ENCODE data around the gene BCAT1. TPM values are rescaled to one million over a fixed set of nuclear protein-coding genes. Genes with fewer than 3 reads are reported as not detected.

The BCAT1 gene
- total and polyA plus RNA-seq, 2 experiments from 2014 or later: 53.6 to 181 TPM

DNA sequence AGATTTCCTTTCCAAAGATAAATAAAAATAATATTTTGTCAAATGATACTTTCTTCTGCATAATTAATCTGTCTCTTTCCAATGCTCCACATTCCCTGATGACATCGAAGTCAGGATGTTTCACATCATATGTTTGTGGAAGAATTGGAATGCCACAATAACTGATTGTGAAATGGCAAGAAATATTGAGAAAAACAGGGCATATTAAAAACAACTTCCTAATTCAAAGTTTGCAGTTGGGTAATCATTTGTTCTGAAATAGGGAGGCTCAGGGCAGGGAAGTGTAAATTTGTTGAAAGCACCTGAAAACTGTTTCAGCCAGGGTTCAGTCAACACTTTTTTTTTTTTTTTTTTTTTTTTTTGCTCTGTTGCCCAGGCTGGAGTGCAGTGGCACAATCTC is 50.7 kb downstream of the BCAT1 start:
- ATAC-seq (no peak), DNase-seq (ENCODE audit: low spot score) (no peak)
- Mint-ChIP-seq H3K36me3 (ENCODE audit: low read depth) (peaks cover 59% of the 10 kb centered on the region), H3K27ac (no peak overlapping the region), H3K4me3 (no peak overlapping the region), H3K9me3 (no peaks in the 10 kb centered on the region), H3K4me1 (peaks cover 15% of the 10 kb centered on the region), H3K27me3 (ENCODE audit: insufficient read depth, low read depth, poor library complexity) (peaks cover 10% of the 10 kb centered on the region)
- H3K4me2 ChIP-seq: no peak overlapping the region
- H4K20me1 ChIP-seq (replicated peaks; ENCODE audit: insufficient read depth): peaks cover 3% of the 10 kb centered on the region; the same call in 1 of the 2 replicates
- TF ChIP-seq ZNF331 (CRISPR knock-in tag; IDR thresholded peaks at IDR 0.05; ENCODE audit: low read depth) (no peak), STAT1 (IDR thresholded peaks at IDR 0.05; ENCODE audit: unreplicated experiment) (no peak), EZH2 (IDR thresholded peaks at IDR 0.05; ENCODE audit: low read depth, unreplicated experiment) (no peak), POLR2AphosphoS5 (IDR thresholded peaks at IDR 0.05; ENCODE audit: low read depth) (no peak), NANOG (IDR thresholded peaks at IDR 0.05; ENCODE audit: borderline replicate concordance) (no peak), EZH2phosphoT487 (IDR thresholded peaks at IDR 0.05; ENCODE audit: unreplicated experiment) (no peak), JUNB (IDR thresholded peaks at IDR 0.05; ENCODE audit: unreplicated experiment) (no peak), ZNF114 (CRISPR knock-in tag; IDR thresholded peaks at IDR 0.05) (no peak), CREB1 (CRISPR knock-in tag; IDR thresholded peaks at IDR 0.05; ENCODE audit: low read depth) (no peak)
- TF ChIP-seq, protein P1, sequence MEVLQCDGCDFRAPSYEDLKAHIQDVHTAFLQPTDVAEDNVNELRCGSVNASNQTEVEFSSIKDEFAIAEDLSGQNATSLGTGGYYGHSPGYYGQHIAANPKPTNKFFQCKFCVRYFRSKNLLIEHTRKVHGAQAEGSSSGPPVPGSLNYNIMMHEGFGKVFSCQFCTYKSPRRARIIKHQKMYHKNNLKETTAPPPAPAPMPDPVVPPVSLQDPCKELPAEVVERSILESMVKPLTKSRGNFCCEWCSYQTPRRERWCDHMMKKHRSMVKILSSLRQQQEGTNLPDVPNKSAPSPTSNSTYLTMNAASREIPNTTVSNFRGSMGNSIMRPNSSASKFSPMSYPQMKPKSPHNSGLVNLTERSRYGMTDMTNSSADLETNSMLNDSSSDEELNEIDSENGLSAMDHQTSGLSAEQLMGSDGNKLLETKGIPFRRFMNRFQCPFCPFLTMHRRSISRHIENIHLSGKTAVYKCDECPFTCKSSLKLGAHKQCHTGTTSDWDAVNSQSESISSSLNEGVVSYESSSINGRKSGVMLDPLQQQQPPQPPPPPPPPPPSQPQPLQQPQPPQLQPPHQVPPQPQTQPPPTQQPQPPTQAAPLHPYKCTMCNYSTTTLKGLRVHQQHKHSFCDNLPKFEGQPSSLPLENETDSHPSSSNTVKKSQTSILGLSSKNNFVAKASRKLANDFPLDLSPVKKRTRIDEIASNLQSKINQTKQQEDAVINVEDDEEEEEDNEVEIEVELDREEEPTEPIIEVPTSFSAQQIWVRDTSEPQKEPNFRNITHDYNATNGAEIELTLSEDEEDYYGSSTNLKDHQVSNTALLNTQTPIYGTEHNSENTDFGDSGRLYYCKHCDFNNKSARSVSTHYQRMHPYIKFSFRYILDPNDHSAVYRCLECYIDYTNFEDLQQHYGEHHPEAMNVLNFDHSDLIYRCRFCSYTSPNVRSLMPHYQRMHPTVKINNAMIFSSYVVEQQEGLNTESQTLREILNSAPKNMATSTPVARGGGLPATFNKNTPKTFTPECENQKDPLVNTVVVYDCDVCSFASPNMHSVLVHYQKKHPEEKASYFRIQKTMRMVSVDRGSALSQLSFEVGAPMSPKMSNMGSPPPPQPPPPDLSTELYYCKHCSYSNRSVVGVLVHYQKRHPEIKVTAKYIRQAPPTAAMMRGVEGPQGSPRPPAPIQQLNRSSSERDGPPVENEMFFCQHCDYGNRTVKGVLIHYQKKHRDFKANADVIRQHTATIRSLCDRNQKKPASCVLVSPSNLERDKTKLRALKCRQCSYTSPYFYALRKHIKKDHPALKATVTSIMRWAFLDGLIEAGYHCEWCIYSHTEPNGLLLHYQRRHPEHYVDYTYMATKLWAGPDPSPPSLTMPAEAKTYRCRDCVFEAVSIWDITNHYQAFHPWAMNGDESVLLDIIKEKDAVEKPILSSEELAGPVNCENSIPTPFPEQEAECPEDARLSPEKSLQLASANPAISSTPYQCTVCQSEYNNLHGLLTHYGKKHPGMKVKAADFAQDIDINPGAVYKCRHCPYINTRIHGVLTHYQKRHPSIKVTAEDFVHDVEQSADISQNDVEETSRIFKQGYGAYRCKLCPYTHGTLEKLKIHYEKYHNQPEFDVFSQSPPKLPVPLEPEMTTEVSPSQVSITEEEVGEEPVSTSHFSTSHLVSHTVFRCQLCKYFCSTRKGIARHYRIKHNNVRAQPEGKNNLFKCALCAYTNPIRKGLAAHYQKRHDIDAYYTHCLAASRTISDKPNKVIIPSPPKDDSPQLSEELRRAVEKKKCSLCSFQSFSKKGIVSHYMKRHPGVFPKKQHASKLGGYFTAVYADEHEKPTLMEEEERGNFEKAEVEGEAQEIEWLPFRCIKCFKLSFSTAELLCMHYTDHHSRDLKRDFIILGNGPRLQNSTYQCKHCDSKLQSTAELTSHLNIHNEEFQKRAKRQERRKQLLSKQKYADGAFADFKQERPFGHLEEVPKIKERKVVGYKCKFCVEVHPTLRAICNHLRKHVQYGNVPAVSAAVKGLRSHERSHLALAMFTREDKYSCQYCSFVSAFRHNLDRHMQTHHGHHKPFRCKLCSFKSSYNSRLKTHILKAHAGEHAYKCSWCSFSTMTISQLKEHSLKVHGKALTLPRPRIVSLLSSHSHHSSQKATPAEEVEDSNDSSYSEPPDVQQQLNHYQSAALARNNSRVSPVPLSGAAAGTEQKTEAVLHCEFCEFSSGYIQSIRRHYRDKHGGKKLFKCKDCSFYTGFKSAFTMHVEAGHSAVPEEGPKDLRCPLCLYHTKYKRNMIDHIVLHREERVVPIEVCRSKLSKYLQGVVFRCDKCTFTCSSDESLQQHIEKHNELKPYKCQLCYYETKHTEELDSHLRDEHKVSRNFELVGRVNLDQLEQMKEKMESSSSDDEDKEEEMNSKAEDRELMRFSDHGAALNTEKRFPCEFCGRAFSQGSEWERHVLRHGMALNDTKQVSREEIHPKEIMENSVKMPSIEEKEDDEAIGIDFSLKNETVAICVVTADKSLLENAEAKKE (CRISPR knock-in tag; IDR thresholded peaks at IDR 0.05): no peak
- TF ChIP-seq, protein P2, sequence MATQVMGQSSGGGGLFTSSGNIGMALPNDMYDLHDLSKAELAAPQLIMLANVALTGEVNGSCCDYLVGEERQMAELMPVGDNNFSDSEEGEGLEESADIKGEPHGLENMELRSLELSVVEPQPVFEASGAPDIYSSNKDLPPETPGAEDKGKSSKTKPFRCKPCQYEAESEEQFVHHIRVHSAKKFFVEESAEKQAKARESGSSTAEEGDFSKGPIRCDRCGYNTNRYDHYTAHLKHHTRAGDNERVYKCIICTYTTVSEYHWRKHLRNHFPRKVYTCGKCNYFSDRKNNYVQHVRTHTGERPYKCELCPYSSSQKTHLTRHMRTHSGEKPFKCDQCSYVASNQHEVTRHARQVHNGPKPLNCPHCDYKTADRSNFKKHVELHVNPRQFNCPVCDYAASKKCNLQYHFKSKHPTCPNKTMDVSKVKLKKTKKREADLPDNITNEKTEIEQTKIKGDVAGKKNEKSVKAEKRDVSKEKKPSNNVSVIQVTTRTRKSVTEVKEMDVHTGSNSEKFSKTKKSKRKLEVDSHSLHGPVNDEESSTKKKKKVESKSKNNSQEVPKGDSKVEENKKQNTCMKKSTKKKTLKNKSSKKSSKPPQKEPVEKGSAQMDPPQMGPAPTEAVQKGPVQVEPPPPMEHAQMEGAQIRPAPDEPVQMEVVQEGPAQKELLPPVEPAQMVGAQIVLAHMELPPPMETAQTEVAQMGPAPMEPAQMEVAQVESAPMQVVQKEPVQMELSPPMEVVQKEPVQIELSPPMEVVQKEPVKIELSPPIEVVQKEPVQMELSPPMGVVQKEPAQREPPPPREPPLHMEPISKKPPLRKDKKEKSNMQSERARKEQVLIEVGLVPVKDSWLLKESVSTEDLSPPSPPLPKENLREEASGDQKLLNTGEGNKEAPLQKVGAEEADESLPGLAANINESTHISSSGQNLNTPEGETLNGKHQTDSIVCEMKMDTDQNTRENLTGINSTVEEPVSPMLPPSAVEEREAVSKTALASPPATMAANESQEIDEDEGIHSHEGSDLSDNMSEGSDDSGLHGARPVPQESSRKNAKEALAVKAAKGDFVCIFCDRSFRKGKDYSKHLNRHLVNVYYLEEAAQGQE (IDR thresholded peaks at IDR 0.05; ENCODE audit: unreplicated experiment): no peak
- TF ChIP-seq, protein P3, sequence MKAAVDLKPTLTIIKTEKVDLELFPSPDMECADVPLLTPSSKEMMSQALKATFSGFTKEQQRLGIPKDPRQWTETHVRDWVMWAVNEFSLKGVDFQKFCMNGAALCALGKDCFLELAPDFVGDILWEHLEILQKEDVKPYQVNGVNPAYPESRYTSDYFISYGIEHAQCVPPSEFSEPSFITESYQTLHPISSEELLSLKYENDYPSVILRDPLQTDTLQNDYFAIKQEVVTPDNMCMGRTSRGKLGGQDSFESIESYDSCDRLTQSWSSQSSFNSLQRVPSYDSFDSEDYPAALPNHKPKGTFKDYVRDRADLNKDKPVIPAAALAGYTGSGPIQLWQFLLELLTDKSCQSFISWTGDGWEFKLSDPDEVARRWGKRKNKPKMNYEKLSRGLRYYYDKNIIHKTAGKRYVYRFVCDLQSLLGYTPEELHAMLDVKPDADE (IDR thresholded peaks at IDR 0.05): no peak
- TF ChIP-seq, protein P4, sequence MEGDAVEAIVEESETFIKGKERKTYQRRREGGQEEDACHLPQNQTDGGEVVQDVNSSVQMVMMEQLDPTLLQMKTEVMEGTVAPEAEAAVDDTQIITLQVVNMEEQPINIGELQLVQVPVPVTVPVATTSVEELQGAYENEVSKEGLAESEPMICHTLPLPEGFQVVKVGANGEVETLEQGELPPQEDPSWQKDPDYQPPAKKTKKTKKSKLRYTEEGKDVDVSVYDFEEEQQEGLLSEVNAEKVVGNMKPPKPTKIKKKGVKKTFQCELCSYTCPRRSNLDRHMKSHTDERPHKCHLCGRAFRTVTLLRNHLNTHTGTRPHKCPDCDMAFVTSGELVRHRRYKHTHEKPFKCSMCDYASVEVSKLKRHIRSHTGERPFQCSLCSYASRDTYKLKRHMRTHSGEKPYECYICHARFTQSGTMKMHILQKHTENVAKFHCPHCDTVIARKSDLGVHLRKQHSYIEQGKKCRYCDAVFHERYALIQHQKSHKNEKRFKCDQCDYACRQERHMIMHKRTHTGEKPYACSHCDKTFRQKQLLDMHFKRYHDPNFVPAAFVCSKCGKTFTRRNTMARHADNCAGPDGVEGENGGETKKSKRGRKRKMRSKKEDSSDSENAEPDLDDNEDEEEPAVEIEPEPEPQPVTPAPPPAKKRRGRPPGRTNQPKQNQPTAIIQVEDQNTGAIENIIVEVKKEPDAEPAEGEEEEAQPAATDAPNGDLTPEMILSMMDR (conservative IDR thresholded peaks at IDR 0.05; ENCODE audit: low read depth in 2 of 2): no peak
- H3F3A ChIP-seq (replicated peaks; ENCODE audit: low read depth): no peaks in the 10 kb centered on the region
- no peaks in the 10 kb centered on the region for H3K9me2 ChIP-seq (ENCODE audit: insufficient read depth)
- H3K36me3 ChIP-seq (ENCODE audit: insufficient read depth): peaks cover 6% of the 10 kb centered on the region; the same call in 1 of the 2 replicates
- no peak overlapping the region for H3K4me3 ChIP-seq
- H3K27ac ChIP-seq (ENCODE audit: low read depth): no peak overlapping the region
- no peak overlapping the region for H2AFZ ChIP-seq
- H3K4me1 ChIP-seq (ENCODE audit: insufficient read depth): peaks cover 11% of the 10 kb centered on the region
- H3K79me2 ChIP-seq (replicated peaks; ENCODE audit: insufficient read depth): peaks cover 77% of the 10 kb centered on the region
- no peaks in the 10 kb centered on the region for H3K27me3 ChIP-seq (ENCODE audit: insufficient read depth)
